Mesenchymal stem cell (in vitro differentiated cells and primary cell): ENCODE measurements around the gene MAN1B1. TPM values are rescaled to one million over a fixed set of nuclear protein-coding genes. Genes with fewer than 3 reads are reported as not detected.

Source experiments
- DNase-seq: peaks from one replicate; pipeline ENCODE4 v3.0.0-alpha.2; 2013
- H2AFZ ChIP-seq: one replicate; pipeline ENCODE4 v1.6.1; 2013; ENCODE audit warnings: low read depth, mild to moderate bottlenecking, control low read depth, inconsistent platforms, low read length, moderate library complexity
- H2AK5ac ChIP-seq: 2 replicates; pipeline ENCODE4 v1.6.1; 2013; ENCODE audit warnings: low read length, moderate library complexity, mild to moderate bottlenecking, inconsistent platforms; ENCODE audit not compliant: severe bottlenecking
- H2BK120ac ChIP-seq: one replicate; pipeline ENCODE4 v1.6.1; 2013; ENCODE audit warnings: low read depth, mild to moderate bottlenecking, inconsistent platforms, low read length, moderate library complexity
- H2BK12ac ChIP-seq, 2 experiments: one replicate each; pipeline ENCODE4 v1.6.1; 2013; ENCODE audit warnings: inconsistent platforms in 2 of 2, low read length in 2 of 2, mild to moderate bottlenecking in 2 of 2, moderate library complexity in 2 of 2, control low read depth in 1 of 2
- H2BK15ac ChIP-seq: one replicate; pipeline ENCODE4 v1.6.1; 2013; ENCODE audit warnings: mild to moderate bottlenecking, low read depth, inconsistent platforms; ENCODE audit not compliant: poor library complexity, severe bottlenecking
- H2BK5ac ChIP-seq: 2 replicates; pipeline ENCODE4 v1.6.1; 2013; ENCODE audit warnings: low read depth, mild to moderate bottlenecking, low read length, control low read depth, inconsistent platforms; ENCODE audit not compliant: poor library complexity, severe bottlenecking
- H3K14ac ChIP-seq, 2 experiments: one replicate each; pipeline ENCODE4 v1.6.1; 2013; ENCODE audit warnings: inconsistent platforms in 2 of 2, low read length in 2 of 2, control low read depth in 1 of 2, mild to moderate bottlenecking in 1 of 2, moderate library complexity in 1 of 2
- H3K18ac ChIP-seq, 2 experiments: one replicate each; pipeline ENCODE4 v1.6.1; 2013; ENCODE audit warnings: inconsistent platforms in 2 of 2, low read length in 2 of 2, control low read depth in 1 of 2, low read depth in 1 of 2, mild to moderate bottlenecking in 1 of 2
- H3K23ac ChIP-seq, 2 experiments: one replicate each; pipeline ENCODE4 v1.6.1; 2013; ENCODE audit warnings: inconsistent platforms in 2 of 2, low read length in 2 of 2, mild to moderate bottlenecking in 2 of 2, moderate library complexity in 2 of 2, control low read depth in 1 of 2
- H3K27ac ChIP-seq: 2 replicates; pipeline ENCODE4 v1.5.1; 2013; ENCODE audit warnings: mild to moderate bottlenecking, moderate library complexity, low read length, control low read depth, inconsistent platforms; ENCODE audit not compliant: poor library complexity, severe bottlenecking
- H3K27me3 ChIP-seq, 2 experiments: 2 replicates each; pipeline versions ENCODE4 v1.6.1 to v1.7.0; 2013; ENCODE audit warnings: low read length in 2 of 2, mild to moderate bottlenecking in 2 of 2, moderate library complexity in 2 of 2, control low read depth in 1 of 2, inconsistent platforms in 1 of 2; ENCODE audit not compliant: control insufficient read depth in 1 of 2, insufficient read depth in 1 of 2
- H3K36me3 ChIP-seq, 2 experiments: 2 replicates each; pipeline versions ENCODE4 v1.6.1 to v1.7.0; 2013; ENCODE audit warnings: low read length in 2 of 2, control low read depth in 1 of 2, inconsistent platforms in 1 of 2, low read depth in 1 of 2, mild to moderate bottlenecking in 1 of 2; ENCODE audit not compliant: insufficient read depth in 2 of 2, control insufficient read depth in 1 of 2
- H3K4ac ChIP-seq, 2 experiments: one replicate each; pipeline ENCODE4 v1.6.1; 2013; ENCODE audit warnings: inconsistent platforms in 2 of 2, low read length in 2 of 2, mild to moderate bottlenecking in 2 of 2, moderate library complexity in 2 of 2, control low read depth in 1 of 2, low read depth in 1 of 2
- H3K4me1 ChIP-seq: 2 replicates; pipeline ENCODE4 v1.6.1; 2013; ENCODE audit warnings: low read depth, low read length, control low read depth; ENCODE audit not compliant: control insufficient read depth, insufficient read depth
- H3K4me2 ChIP-seq: 2 replicates; pipeline ENCODE4 v1.6.1; 2013; ENCODE audit warnings: low read length, mild to moderate bottlenecking, inconsistent platforms; ENCODE audit not compliant: poor library complexity, severe bottlenecking
- H3K4me3 ChIP-seq, 2 experiments: 2 replicates each; pipeline versions ENCODE4 v1.5.1 to v1.7.0; 2013; ENCODE audit warnings: low read length in 2 of 2, mild to moderate bottlenecking in 2 of 2, control low read depth in 1 of 2, low read depth in 1 of 2; ENCODE audit not compliant: insufficient read depth in 1 of 2
- H3K79me1 ChIP-seq: replicated peaks from 2 replicates; pipeline ENCODE4 v1.6.1; 2013; ENCODE audit warnings: mild to moderate bottlenecking, control low read depth, low read length, inconsistent platforms; ENCODE audit not compliant: poor library complexity, severe bottlenecking
- H3K9ac ChIP-seq: 2 replicates; pipeline ENCODE4 v1.7.0; 2013; ENCODE audit warnings: mild to moderate bottlenecking, low read length, moderate library complexity
- H3K9me3 ChIP-seq: 2 replicates; pipeline ENCODE4 v1.7.0; 2013; ENCODE audit warnings: mild to moderate bottlenecking, low read length; ENCODE audit not compliant: control insufficient read depth
- H4K8ac ChIP-seq: one replicate; pipeline ENCODE4 v1.6.1; 2013; ENCODE audit warnings: inconsistent platforms, mild to moderate bottlenecking, low read length, moderate library complexity
- H4K91ac ChIP-seq: one replicate; pipeline ENCODE4 v1.6.1; 2013; ENCODE audit warnings: mild to moderate bottlenecking, low read length, inconsistent platforms
- WGBS: methylation state at CpG from one replicate; pipeline ENCODE4 v1.1.7; 2013; ENCODE audit warnings: mixed read lengths; 5-methylcytosine and 5-hydroxymethylcytosine counted together
- polyA plus RNA-seq, 2 experiments: library from polyadenylated mRNA; stranded (reverse); fragments of 200-250 nt; gene quantifications; one replicate each; pipeline ENCODE4 v1.2.3, GENCODE V29; 2013

MAN1B1 gene
- polyA plus RNA-seq (2013, experiment 1 of 2), result 67.1 TPM
- 66.3 TPM for polyA plus RNA-seq (2013, experiment 2 of 2)

DNA sequence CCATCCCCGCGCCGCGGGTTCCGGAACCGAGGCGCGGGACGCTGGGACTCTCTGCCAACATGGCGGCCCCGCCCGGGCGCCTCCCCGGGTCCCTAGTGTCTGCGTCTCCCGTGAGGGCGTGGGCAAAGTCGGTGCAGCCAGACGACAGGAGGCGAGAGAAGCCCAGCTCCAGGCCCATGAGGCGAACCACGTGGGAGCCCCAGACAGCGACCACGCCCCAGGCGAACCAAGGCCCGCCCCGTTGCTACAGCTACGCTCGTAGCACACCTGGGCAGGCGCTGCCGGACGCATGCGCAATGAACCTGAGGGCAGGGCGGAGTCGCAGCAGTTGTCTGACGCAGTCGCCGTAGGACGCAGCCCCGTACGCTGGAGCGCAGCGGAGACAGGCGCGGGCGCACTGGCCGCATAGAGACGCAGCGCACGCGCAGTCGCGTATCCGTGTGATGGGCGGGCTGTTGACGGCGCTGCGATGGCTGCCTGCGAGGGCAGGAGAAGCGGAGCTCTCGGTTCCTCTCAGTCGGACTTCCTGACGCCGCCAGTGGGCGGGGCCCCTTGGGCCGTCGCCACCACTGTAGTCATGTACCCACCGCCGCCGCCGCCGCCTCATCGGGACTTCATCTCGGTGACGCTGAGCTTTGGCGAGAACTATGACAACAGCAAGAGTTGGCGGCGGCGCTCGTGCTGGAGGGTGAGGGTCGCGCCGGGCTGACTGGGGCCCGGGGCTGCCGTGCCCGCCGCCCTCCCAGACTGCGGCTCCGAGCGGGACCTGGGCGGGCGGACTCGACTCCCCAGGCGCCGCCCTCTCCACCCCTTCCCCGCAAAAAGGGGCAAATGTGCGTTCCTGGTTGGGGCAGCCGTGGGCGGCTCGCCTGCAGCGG, at the start of gene MAN1B1:
Gene MAN1B1 (plus strand): TSS at position 455 of the 878 bp plus-strand sequence. CDS start 15 bp downstream, at position 470.
- Histone ChIP-seq H3K27me3 (no peaks in the 10 kb centered on the region), H2BK12ac (peak within 1 kb of the TSS; percentile 46 to 59), H3K23ac (peak within 1 kb of the TSS in 1 of 2 experiments; percentile 86), H2BK15ac (peak within 1 kb of the TSS; percentile 44), H3K9ac (peak within 1 kb of the TSS; percentile 91), H3K36me3 (peaks cover 34 to 41% of the 10 kb centered on the region in 2 experiments), H3K4me1 (peaks cover 42% of the 10 kb centered on the region), H2BK120ac (peak within 1 kb of the TSS; percentile 93), H2AFZ (peak within 1 kb of the TSS; percentile 87), H3K27ac (peak within 1 kb of the TSS; percentile 45), H4K91ac (peak within 1 kb of the TSS; percentile 92), H3K4me2 (peak within 1 kb of the TSS; percentile 89), H3K14ac (peak within 1 kb of the TSS in 1 of 2 experiments; percentile 96), H2BK5ac (peak within 1 kb of the TSS; percentile 69), H3K79me1 (peaks cover 37% of the 10 kb centered on the region), H2AK5ac (no peak within 1 kb of the TSS), H4K8ac (peak within 1 kb of the TSS; percentile 81), H3K4me3 (peak within 1 kb of the TSS; percentile 90), H3K4ac (peak within 1 kb of the TSS; percentile 94 to 97), H3K9me3 (no peaks in the 10 kb centered on the region), H3K18ac (peak within 1 kb of the TSS; percentile 80 to 97)
- WGBS, result under 1% methylated on average over 92 of the region's 101 CpGs
- peak; percentile 98 for DNase-seq

DNA sequence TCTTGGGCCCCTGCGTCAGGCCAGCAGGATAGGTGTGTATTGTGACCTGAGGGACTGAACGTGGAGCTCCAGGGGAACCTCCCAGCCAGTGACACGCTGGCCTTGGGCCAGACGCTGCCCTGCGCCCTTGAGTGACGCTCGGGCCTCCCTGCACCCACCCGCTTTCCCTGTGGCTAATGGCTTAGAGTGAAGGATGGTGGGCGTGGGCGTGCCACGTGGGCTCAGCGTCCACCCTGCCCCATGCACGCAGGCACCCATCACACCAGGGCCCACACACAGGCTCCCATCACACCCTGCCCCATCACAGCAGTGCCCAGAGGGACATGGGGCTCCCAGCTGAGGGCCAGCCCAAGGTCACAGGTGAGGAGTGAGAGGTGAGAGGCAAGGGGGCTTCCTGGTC, 49.8 kb upstream of the MAN1B1 start:
- no peak overlapping the region for H2BK120ac ChIP-seq
- H2BK15ac ChIP-seq, result no peak overlapping the region
- no peaks in the 10 kb centered on the region for H3K79me1 ChIP-seq
- H2AFZ ChIP-seq, result no peak overlapping the region
- H2BK5ac ChIP-seq, result no peak overlapping the region
- H3K18ac ChIP-seq, result no peak overlapping the region
- no peak overlapping the region for H4K8ac ChIP-seq
- H3K14ac ChIP-seq, result no peak overlapping the region
- WGBS, result 84% methylated on average over 3 of the region's 13 CpGs
- no peak overlapping the region for H3K9ac ChIP-seq
- no peak overlapping the region for H4K91ac ChIP-seq
- H3K9me3 ChIP-seq, result no peaks in the 10 kb centered on the region
- H3K27me3 ChIP-seq, result peaks cover 0 to 11% of the 10 kb centered on the region in 2 experiments
- H3K36me3 ChIP-seq, result peaks cover 20 to 45% of the 10 kb centered on the region in 2 experiments
- no peak overlapping the region for H3K4me3 ChIP-seq
- no peak overlapping the region for H3K4ac ChIP-seq
- no peak overlapping the region for H3K27ac ChIP-seq
- H2AK5ac ChIP-seq, result no peak overlapping the region
- H3K4me2 ChIP-seq, result no peak overlapping the region
- no peak overlapping the region for H2BK12ac ChIP-seq
- no peak overlapping the region for H3K23ac ChIP-seq
- peaks cover 3% of the 10 kb centered on the region for H3K4me1 ChIP-seq
- no peak for DNase-seq

DNA sequence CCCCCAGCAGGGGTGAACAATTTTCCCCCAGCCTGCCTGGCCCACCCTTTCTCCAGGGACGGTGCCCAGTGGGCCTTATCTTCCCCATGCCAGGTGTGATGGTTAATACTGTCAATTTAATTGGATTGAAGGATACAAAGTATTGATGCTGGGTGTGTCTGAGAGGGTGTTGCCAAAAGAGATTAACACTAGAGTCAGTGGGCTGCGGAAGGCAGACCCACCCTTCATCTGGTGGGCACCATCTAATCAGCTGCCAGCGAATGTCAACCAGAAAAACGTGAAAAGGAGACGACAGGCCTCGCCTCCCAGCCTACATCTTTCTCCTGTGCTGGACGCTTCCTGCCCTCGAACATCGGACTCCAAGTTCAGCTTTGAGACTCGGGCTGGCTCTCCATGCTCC, 49.3 kb upstream of the MAN1B1 start:
- no peak overlapping the region for H3K27ac ChIP-seq
- no peaks in the 10 kb centered on the region for H3K9me3 ChIP-seq
- H3K4me3 ChIP-seq, result no peak overlapping the region
- no peak overlapping the region for H2AFZ ChIP-seq
- H4K91ac ChIP-seq, result no peak overlapping the region
- H2AK5ac ChIP-seq, result no peak overlapping the region
- H3K4ac ChIP-seq, result no peak overlapping the region
- no peak overlapping the region for H3K9ac ChIP-seq
- no peak overlapping the region for H4K8ac ChIP-seq
- H3K4me2 ChIP-seq, result no peak overlapping the region
- no peak overlapping the region for H3K14ac ChIP-seq
- H2BK15ac ChIP-seq, result no peak overlapping the region
- no peak overlapping the region for H2BK120ac ChIP-seq
- no peak overlapping the region for H3K23ac ChIP-seq
- H2BK12ac ChIP-seq, result no peak overlapping the region
- no peaks in the 10 kb centered on the region for H3K79me1 ChIP-seq
- 92% methylated on average over 10 of the region's 10 CpGs for WGBS
- H3K36me3 ChIP-seq, result peaks cover 20 to 45% of the 10 kb centered on the region in 2 experiments
- H3K27me3 ChIP-seq, result peaks cover 0 to 11% of the 10 kb centered on the region in 2 experiments
- no peak overlapping the region for H2BK5ac ChIP-seq
- H3K18ac ChIP-seq, result no peak overlapping the region
- no peak for DNase-seq
- H3K4me1 ChIP-seq, result peaks cover 3% of the 10 kb centered on the region

DNA sequence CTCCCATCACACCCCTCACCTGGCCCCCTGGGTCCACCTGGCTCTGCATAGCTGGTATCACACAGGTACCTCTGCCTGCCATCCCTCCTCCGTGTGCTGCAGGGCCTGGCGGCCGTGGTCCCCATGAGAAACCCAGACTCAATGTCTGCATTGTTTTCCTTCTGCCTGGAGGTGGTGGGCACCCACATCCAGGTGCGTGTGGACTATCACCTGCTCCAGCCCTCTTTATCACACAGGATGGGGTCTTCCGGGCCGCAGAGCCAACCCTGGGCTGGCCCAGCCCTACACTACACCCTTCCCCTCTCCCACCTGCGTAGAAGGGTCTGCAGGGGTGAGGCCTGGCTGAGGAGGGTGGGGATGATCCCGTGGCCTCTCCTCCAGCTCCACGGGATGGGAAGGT, 47.9 kb upstream of the MAN1B1 start:
- Histone ChIP-seq H3K4me3 (no peak overlapping the region), H3K4ac (no peak overlapping the region), H2BK15ac (no peak overlapping the region), H2AFZ (no peak overlapping the region), H3K23ac (no peak overlapping the region), H3K14ac (no peak overlapping the region), H3K18ac (no peak overlapping the region), H3K36me3 (peaks cover 20 to 45% of the 10 kb centered on the region in 2 experiments), H2BK120ac (no peak overlapping the region), H2AK5ac (no peak overlapping the region), H2BK5ac (no peak overlapping the region), H2BK12ac (no peak overlapping the region), H3K9me3 (no peaks in the 10 kb centered on the region), H3K79me1 (no peaks in the 10 kb centered on the region), H4K8ac (no peak overlapping the region), H3K4me1 (peaks cover 3% of the 10 kb centered on the region), H3K9ac (no peak overlapping the region), H3K27ac (no peak overlapping the region), H3K4me2 (no peak overlapping the region), H4K91ac (no peak overlapping the region), H3K27me3 (peaks cover under 1 to 8% of the 10 kb centered on the region in 2 experiments)
- WGBS, result 95% methylated on average over 6 of the region's 9 CpGs
- DNase-seq, result no peak
